NT2/D1 (cell line): ENCODE data around the gene ARID5A.

Source experiments
- DNase-seq: peaks from one replicate; pipeline ENCODE4 v3.0.0-alpha.2; 2011; ENCODE audit warnings: low read depth, low spot score
- H3K27me3 ChIP-seq: 2 replicates; pipeline ENCODE4 v1.6.0; 2011; ENCODE audit warnings: mild to moderate bottlenecking; ENCODE audit not compliant: insufficient read length, insufficient read depth
- H3K36me3 ChIP-seq: 2 replicates; pipeline ENCODE4 v1.6.1; 2011; ENCODE audit warnings: mild to moderate bottlenecking, low read length, mixed read lengths; ENCODE audit not compliant: insufficient read depth, insufficient read length
- H3K4me1 ChIP-seq: 2 replicates; pipeline ENCODE4 v1.5.1; 2011; ENCODE audit not compliant: insufficient read depth, insufficient read length
- H3K4me3 ChIP-seq: 2 replicates; pipeline ENCODE4 v1.5.1; 2011; ENCODE audit warnings: low read depth; ENCODE audit not compliant: insufficient read length
- H3K9ac ChIP-seq: 2 replicates; pipeline ENCODE4 v1.6.0; 2011; ENCODE audit warnings: low read depth; ENCODE audit not compliant: insufficient read length
- H3K9me3 ChIP-seq: 2 replicates; pipeline ENCODE4 v1.5.1; 2011; ENCODE audit warnings: mild to moderate bottlenecking, low read length; ENCODE audit not compliant: insufficient read depth
- SUZ12 ChIP-seq: IDR thresholded peaks from 2 replicates; pipeline ENCODE4 v1.6.1; 2011; ENCODE audit not compliant: insufficient read length, insufficient read depth; ENCODE audit errors: extremely low read depth
- YY1 ChIP-seq: IDR thresholded peaks from 2 replicates; pipeline ENCODE4 v1.6.1; 2011; ENCODE audit not compliant: insufficient read length, insufficient read depth
- ZNF274 ChIP-seq: IDR thresholded peaks from 2 replicates; pipeline ENCODE4 v1.6.1; 2011; ENCODE audit warnings: mild to moderate bottlenecking, low read depth, low read length

The ARID5A gene

DNA sequence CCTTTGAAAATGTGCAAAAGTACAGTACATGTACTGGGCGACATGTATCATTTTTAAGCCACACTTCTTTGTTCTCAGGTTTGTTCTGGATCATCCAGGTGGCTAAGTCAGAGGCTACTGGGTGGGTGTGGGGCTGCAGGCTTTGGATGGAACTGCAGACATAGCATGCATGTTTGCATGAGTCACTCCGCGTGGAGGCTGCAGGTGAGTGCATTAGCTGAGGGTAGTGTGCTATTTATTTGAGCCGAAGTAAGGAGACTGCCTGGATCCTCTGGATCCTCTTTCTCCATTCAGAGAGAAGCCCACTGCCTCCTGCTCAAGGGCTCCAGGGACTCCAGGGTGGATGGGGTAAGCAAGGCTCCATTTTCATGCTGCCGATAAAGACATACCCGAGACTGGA, 22.0 kb upstream of the ARID5A start:
- Histone ChIP-seq H3K4me3 (no peak overlapping the region), H3K4me1 (peaks cover 3% of the 10 kb centered on the region), H3K9ac (no peak overlapping the region), H3K9me3 (peaks cover 13% of the 10 kb centered on the region), H3K27me3 (peaks cover 25% of the 10 kb centered on the region), H3K36me3 (no peaks in the 10 kb centered on the region)
- no peak for TF ChIP-seq ZNF274
- no peak for TF ChIP-seq YY1
- TF ChIP-seq SUZ12 = no peak
- no peak for DNase-seq

GRCh38 chr2:96517079-96517478, 19.5 kb upstream of the ARID5A start:
- DNase-seq = no peak
- peaks cover 3% of the 10 kb centered on the region for H3K4me1 ChIP-seq
- H3K9me3 ChIP-seq = peaks cover 13% of the 10 kb centered on the region
- no peak overlapping the region for H3K4me3 ChIP-seq
- H3K9ac ChIP-seq = no peak overlapping the region
- no peaks in the 10 kb centered on the region for H3K36me3 ChIP-seq
- TF ChIP-seq YY1 (no peak), SUZ12 (no peak), ZNF274 (no peak)
- no peaks in the 10 kb centered on the region for H3K27me3 ChIP-seq

- H3K9me3 ChIP-seq = peaks cover 13% of the 10 kb centered on the region
- no peak overlapping the region for H3K9ac ChIP-seq
- H3K4me1 ChIP-seq = peaks cover 3% of the 10 kb centered on the region
- no peak for DNase-seq
- no peak for TF ChIP-seq SUZ12
- TF ChIP-seq YY1 = no peak
- TF ChIP-seq ZNF274 = no peak
- no peak overlapping the region for H3K4me3 ChIP-seq
- peaks cover 9% of the 10 kb centered on the region for H3K27me3 ChIP-seq
- H3K36me3 ChIP-seq = no peaks in the 10 kb centered on the region
Measured at GRCh38 chr2:96520231-96520630, 16.3 kb upstream of the ARID5A start.

DNA sequence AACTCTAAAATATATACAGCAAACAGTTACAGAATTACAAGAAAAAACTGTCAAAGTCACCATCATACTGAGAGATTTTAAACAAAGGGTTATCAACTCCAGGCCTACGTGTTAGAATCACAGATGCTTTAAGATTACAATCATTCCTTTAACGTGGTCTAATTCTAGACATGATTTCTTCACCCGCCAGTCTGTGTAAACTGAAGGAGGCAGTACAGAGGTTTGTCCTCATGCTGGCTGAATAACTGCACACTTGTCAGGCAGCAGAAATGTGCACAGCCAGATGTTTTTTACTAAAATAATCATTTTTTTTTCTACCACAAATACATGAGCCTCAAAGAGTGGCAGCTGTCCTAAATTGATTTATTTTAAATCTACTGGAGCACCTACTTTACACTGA, 15.9 kb upstream of the ARID5A start:
- DNase-seq = no peak
- Histone ChIP-seq H3K9ac (no peak overlapping the region), H3K36me3 (no peaks in the 10 kb centered on the region), H3K4me1 (peaks cover 3% of the 10 kb centered on the region), H3K9me3 (peaks cover 13% of the 10 kb centered on the region), H3K4me3 (no peak overlapping the region), H3K27me3 (peaks cover 14% of the 10 kb centered on the region)
- TF ChIP-seq YY1 (no peak), SUZ12 (no peak), ZNF274 (no peak)

DNA sequence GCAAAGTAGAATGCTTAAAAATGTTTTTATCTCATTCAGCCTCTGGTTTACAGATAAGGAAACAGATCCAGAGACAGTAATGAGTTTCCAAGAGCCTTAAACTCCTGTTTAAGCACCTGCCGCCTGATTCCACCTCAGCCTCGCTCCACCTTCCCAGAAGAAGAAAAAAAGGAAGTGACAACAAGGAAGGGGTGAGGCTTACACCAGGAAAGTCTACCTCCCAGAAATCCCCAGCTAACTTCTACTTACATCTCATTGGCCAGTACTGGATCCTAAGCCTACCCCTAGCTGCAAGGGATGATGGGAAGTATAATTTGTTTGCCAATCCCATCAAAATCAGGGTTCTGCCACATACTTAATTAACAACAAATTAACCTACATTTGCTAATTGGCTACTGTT, 15.3 kb upstream of the ARID5A start:
- Histone ChIP-seq H3K4me1 (peaks cover 3% of the 10 kb centered on the region), H3K36me3 (no peaks in the 10 kb centered on the region), H3K27me3 (peaks cover 19% of the 10 kb centered on the region), H3K4me3 (no peak overlapping the region), H3K9ac (no peak overlapping the region), H3K9me3 (peaks cover 13% of the 10 kb centered on the region)
- no peak for TF ChIP-seq YY1
- TF ChIP-seq ZNF274 = no peak
- TF ChIP-seq SUZ12 = no peak
- no peak for DNase-seq

DNA sequence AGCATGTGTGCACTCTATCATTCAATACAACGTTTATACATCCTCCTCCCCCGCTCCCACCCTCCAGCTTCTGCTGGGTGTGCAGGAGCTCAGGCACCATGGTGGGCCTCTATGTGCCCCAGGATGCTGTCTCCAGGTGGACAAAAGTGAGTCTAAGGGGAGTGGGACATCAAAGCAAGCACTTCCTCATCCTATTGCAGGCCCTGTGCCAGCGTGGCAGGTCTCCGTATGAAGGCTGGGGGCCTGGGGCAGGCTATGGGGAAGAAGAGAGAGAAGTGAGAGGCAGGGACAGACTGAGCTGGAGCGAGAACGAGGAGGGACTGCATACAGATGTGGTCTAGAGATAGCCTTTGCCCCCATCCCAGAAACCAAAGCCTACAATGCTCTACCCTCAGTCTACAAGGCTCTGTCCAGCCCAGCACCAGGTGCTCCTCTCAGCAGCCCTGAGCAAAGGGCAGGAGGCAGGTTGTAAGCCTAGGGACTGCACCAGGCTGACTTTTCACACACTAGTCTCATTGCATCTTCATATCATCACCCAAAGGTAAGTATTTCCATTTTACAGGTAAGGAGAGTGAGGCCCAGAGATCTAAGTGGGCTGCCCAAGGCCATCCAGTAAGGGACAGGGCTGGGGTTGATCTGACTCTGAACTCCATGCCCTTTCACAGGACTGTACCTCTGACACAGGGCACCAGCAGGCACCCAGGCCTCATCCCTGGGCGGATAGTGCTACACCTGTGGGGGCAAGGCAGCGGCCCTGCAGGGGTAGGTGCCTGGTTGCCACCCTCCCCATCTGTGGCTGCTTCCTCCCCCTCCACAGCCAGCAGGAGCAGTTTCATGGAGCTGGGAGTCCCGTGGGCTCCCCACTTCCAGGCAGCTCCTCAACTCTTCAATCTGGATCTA, 14.0 kb upstream of the ARID5A start:
- no peak for TF ChIP-seq YY1
- TF ChIP-seq SUZ12 = no peak
- no peak for TF ChIP-seq ZNF274
- H3K36me3 ChIP-seq = no peaks in the 10 kb centered on the region
- peaks cover 31% of the 10 kb centered on the region for H3K27me3 ChIP-seq
- H3K4me1 ChIP-seq = peaks cover 3% of the 10 kb centered on the region
- no peak overlapping the region for H3K4me3 ChIP-seq
- peaks cover 6% of the 10 kb centered on the region for H3K9me3 ChIP-seq
- no peak overlapping the region for H3K9ac ChIP-seq
- no peak for DNase-seq

- Histone ChIP-seq H3K27me3 (peaks cover 42% of the 10 kb centered on the region), H3K36me3 (no peaks in the 10 kb centered on the region), H3K4me3 (no peak overlapping the region), H3K9ac (no peak overlapping the region), H3K4me1 (peaks cover 3% of the 10 kb centered on the region), H3K9me3 (no peaks in the 10 kb centered on the region)
- DNase-seq = no peak
- TF ChIP-seq ZNF274 = no peak
Measured at GRCh38 chr2:96523659-96524481, 12.7 kb upstream of the ARID5A start.
